CD4-positive, alpha-beta T cell treated with Interleukin-2 at 100 ng/mL for 4 hours (primary cell): ENCODE results near the gene TRIO.
A peak's percentile ranks its signal among the peaks of the same experiment; 100 is the strongest.

ENCODE experiments used
- DNase-seq: peaks from one replicate; pipeline ENCODE4 v3.0.0-alpha.2; 2020; ENCODE audit warnings: low spot score

The TRIO gene

DNA sequence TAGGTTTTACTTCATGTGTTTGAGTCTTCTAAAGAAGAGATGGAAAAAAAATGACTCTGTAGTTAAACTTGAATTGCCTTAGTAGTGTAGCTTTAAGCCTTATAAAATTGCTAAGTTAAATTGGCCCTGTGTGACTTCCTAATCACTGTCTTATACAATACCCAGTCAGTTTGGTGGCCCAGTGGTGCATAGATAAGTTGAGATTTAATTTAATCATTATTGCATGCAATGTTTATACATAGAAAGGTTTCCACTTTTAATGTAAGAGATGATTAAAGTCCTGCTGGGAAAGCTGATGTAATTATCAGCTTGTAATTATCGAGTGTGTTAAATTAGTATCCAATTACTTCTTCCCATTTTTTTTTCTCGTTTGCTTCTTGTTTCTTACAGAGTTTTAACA is 187.1 kb downstream of the TRIO start:
- no peak for DNase-seq

GRCh38 chr5:14330729-14331385 is 187.7 kb downstream of the TRIO start:
- DNase-seq: no peak

- DNase-seq: no peak
Observed at GRCh38 chr5:14331386-14331781, 188.2 kb downstream of the TRIO start.

- no peak for DNase-seq
Observed at GRCh38 chr5:14332038-14332631, 189.0 kb downstream of the TRIO start.

- DNase-seq: no peak
Observed at GRCh38 chr5:14332746-14333145, 189.6 kb downstream of the TRIO start.

DNA sequence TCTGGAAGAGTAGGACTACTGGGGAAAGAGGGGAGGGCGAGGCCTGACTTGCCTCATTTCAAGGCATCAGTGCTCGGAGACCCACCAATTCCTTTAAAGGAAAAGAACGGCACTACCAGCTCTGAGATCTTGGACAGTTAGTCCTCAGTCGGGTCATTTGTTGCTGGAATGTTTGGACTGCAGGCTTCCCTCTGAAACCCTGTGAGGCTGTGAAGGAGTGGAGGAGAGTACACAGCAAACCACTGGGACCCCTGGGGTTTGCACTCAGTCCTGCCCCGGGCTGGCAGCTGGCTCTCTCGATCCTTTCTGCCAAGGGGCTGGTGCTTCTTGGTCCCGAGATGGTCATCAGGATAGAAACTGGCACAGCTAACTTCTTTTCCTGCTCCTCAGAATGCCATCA is 194.5 kb downstream of the TRIO start:
- DNase-seq: no peak

GRCh38 chr5:14339468-14339867 is 196.3 kb downstream of the TRIO start:
- no peak for DNase-seq

DNA sequence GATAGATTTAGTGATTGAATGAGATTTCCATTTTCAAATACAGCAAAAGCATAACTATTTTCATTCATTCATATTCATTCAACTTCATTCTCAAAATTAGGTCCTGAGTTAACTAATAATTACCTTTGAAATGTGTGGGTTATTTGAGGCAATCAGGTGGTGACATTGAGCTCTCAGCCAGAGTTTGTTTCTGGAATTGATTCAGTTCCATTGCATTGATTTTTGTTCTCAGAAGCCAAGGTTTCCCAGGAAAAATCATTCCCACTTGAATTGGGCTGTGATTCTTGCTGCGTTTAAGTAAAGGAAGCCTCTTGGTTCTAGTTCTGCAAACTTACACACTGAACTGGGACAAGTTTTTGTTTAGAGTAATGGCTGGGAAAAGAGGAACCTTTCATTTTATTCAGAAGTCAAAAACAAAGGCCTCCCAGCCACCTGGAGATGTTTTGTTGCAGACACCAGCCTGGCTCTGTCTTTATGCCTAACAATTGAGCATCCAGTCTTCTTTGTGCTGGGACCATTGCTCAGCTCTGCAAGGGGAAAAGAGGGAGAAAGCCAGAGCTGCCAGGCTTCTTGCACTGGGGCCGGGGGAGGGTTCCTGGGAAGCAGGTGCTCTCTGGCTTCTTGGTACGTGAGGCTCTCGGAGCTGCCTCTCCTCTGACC is 198.6 kb downstream of the TRIO start:
- no peak for DNase-seq

DNA sequence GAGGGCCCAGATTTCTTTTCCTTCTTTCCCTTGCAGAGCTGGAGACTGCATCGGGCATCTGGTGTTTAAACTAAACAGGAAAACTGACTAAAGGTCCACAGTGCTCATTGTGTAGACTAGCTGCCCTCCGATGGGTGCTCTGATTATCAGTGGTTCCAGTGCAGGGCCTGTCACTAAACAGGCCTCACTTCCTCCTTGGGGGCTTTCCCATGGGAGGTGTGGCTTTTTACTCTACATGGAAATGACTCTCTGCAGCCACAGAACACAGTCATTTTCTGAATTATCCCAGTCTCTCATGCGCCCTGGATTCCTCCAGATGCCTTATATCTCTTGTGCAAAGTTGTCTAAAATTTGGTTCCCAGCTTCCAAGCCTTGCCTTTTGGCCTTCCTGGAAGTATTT is 199.2 kb downstream of the TRIO start:
- no peak for DNase-seq

DNA sequence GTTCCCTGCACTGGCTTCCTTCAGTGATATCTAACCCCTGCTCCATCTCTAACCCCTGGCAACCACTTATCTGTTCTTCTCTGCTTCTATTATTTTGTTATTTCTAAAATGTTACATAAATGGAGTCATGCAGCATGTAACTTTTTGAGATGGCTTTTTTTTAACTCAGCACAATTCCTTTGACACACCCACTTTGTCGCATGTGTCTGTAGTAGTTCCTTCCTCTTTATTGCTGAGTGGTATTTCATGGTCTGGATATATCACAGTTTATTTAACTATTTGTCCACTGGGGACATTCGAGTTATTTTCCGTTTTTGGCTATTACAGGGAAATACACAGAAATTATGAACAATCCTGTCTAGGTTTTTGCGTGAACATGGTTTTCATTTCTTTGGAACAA is 200.2 kb downstream of the TRIO start:
- no peak for DNase-seq

- DNase-seq: no peak
Observed at GRCh38 chr5:14347522-14347921, 204.4 kb downstream of the TRIO start.

DNA sequence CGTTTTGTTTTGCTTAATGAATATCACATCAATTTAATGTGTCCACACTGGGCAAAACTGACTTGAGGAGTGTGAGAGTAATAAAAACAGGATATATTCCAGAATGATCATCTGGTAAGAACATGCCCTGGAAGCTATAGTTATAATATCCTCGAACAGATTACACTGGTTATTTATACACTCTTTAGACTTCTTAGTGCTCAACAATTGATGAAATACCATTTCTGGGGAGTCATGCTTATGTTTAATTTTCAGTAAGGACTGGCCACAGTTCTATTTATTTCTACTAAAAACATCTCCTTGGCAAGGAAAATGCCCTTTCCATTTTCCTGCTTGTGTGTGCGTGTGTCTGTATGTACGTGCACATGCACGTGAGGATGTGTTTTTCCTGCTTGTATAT is 205.0 kb downstream of the TRIO start:
- no peak for DNase-seq

GRCh38 chr5:14349029-14349428 is 205.9 kb downstream of the TRIO start:
- DNase-seq: no peak

- no peak for DNase-seq
Observed at GRCh38 chr5:14351086-14351661, 208.0 kb downstream of the TRIO start.

DNA sequence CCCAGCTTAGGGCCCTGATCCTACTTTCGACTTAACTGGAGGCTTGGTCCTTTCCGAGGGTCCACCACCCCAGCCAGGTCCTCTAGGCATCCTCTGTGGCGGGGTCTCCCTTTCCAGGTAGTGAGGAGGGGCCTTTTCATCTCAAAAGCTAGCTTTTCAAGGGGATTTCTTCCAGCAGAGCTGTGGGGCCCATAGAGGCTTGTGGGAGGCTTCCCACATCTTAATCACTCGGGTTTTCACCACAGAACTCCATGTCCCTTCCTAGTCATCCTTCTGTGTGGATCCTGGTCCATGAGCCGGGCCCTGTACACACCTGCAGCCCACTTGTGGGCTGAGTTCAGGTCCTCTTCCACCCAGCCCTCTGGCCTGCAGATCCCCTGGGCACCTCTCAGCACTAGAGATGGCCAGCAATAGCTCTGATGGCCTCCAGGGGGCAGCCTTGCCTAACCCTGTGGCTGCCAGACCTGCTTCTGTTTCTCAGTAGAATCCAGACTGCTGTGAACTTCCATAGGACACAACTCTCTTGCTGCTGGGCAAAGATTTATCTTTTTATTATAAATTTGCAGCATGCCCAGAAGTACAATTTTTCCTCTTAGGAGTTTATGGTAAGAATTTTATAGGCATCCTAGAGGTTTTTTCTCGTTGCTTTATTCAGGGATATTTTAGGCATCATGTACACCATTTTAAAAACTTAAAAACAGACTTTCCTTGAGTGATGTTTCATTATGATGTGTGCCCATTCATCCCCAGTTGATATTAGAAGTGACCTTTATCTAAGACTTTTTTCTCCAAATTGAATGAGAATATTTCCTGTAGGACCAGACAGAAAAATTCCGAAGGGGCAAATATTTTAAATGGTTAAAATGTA is 208.9 kb downstream of the TRIO start:
- peak; percentile 59 for DNase-seq

DNA sequence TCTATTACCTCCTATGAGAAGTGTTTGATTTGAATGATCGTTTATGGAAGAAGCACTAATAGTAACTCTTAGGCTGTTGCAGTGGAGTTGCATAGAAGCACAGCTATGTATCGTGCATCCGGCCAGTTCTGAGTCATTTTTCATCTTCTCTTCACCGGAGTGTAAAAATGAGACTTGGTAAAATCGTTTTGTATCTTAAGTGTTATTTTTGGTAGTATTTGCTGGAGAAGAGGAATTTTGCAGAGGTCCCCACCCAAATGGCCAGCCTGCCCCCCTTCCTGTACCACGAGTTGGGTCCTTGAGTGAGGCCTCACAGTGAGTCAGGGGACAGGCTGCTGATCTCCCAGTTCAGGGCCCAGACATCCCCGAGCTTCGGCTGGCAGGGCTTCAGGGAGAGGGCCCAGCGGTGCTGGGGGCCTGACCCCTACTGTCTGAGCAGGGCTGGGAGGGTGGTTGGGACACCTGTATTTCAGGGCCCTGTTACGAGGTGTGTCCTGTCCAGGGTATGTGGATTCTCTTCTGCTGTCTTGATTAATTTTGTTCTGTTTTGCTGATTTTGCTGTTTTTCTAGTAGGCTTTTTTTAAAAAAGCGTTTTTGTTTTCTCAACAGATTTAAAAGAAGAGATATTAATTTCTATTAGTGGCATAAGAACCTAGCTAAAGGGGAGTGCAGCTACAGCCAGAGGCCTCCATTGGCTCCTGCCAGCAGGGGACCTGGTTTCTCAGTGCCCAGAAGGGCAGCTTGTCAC is 210.8 kb downstream of the TRIO start:
- DNase-seq: no peak

GRCh38 chr5:14355391-14355790 is 212.2 kb downstream of the TRIO start:
- no peak for DNase-seq

- DNase-seq: no peak
Observed at GRCh38 chr5:14356305-14356704, 213.2 kb downstream of the TRIO start.

DNA sequence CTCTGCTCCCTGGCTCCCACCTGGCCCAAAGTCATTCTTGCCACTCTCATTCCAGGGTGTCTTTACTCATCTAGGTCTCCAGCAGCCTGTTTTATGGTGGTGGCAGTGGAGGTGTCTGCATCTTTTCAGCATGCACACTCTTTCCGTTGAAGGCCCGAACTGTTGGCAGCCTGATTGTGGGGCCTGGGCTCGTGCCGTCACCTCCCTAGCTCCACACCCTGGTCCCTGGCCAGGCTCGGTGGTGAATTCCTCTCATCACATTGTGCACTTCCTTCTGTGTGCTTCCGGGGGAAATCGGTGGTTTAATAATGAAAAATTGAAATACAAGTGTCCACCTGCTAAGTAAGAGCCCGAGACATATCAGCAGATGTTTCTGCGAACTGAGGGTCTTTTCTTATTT is 214.3 kb downstream of the TRIO start:
- no peak for DNase-seq

- no peak for DNase-seq
Observed at GRCh38 chr5:14357851-14358250, 214.7 kb downstream of the TRIO start.

DNA sequence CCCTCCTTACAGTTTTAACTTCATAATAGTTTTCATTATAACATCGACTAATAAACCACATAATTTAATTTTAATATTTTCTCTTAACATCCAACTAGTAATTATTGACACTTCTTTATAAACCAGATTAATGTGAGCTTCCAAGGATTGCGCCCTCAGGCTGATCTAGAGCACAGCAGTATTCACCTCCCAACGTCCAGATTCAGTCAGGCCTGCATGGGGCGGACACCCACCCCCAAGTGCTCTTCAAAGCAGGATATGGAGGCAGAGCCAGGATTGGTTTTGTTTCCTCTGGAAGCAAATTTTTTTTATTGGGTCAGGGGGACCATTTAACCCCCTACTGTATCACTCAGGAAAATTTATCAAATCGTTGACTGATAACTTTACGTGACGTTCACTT is 215.4 kb downstream of the TRIO start:
- DNase-seq: no peak
